Keratinocyte (primary cell): ENCODE measurements around the gene PTPRN2.

Experiments used
- CTCF ChIP-seq, 3 experiments: IDR thresholded peaks in 1 of 3; conservative IDR thresholded peaks in 1 of 3; optimal IDR thresholded peaks in 1 of 3; 2 replicates in 2 of 3; 3 replicates in 1 of 3; pipeline versions ENCODE3 to v1.5.1; 2011; ENCODE audit warnings: low read length in 3 of 3, mild to moderate bottlenecking in 3 of 3, moderate library complexity in 2 of 3, control low read depth in 1 of 3, inconsistent platforms in 1 of 3; ENCODE audit not compliant: insufficient read depth in 2 of 3; ENCODE audit errors: extremely low read depth in 1 of 3
- EZH2 ChIP-seq: IDR thresholded peaks from one replicate; pipeline ENCODE4 v1.6.1; 2012; ENCODE audit warnings: inconsistent platforms, mild to moderate bottlenecking, low read length, moderate library complexity

- no peak for TF ChIP-seq EZH2
- no peak for TF ChIP-seq CTCF (optimal IDR thresholded peaks at IDR 0.05 in 1 of 3, IDR thresholded peaks at IDR 0.05 in 1 of 3, conservative IDR thresholded peaks at IDR 0.05 in 1 of 3; ENCODE audit: extremely low read depth in 1 of 3, insufficient read depth in 2 of 3, low read length in 3 of 3)
Observed at GRCh38 chr7:158579662-158580646, 7.7 kb downstream of the PTPRN2 start.
